H1 (cell line): ENCODE data around the gene RPRD1A. TPM values are rescaled to one million over a fixed set of nuclear protein-coding genes. Genes with fewer than 3 reads are reported as not detected.

Experiments
- CTCF ChIA-PET: fragments of 300-600 bp; sonication (Branson Sonifier 250); formaldehyde crosslinking; loops from one replicate; lab custom pipeline; 2021; ENCODE audit not compliant: partially characterized antibody; lab: Charles Lee
- POLR2A ChIA-PET: fragments of 300-600 bp; sonication (Branson Sonifier 250); formaldehyde crosslinking; loops from one replicate; lab custom pipeline; 2021; ENCODE audit warnings: inconsistent platforms; ENCODE audit not compliant: partially characterized antibody; lab: Charles Lee
- DNase-seq, 2 experiments: peaks; one replicate each; pipeline versions ENCODE4 v3.0.0 to v3.0.0-alpha.2; 2010 to 2022; ENCODE audit warnings: low spot score in 2 of 2, low read depth in 1 of 2, mixed read lengths in 1 of 2
- FAIRE-seq: peaks from 2 replicates; lab custom pipeline; 2011; peaks lifted over from hg19 to GRCh38; lab: Jason Lieb, UNC
- H2AFZ ChIP-seq: 2 replicates; pipeline ENCODE4 v1.8.1; 2012; ENCODE audit warnings: low read length, inconsistent platforms
- H2AK5ac ChIP-seq: 2 replicates; pipeline ENCODE4 v1.6.1; 2013; ENCODE audit warnings: low read depth, low read length
- H2BK120ac ChIP-seq: replicated peaks from 2 replicates; pipeline ENCODE3; 2013; ENCODE audit warnings: low read depth, low read length, inconsistent platforms
- H2BK12ac ChIP-seq: 2 replicates; pipeline ENCODE4 v1.6.1; 2013; ENCODE audit warnings: low read depth, low read length
- H2BK15ac ChIP-seq: 2 replicates; pipeline ENCODE4 v1.6.1; 2013; ENCODE audit warnings: low read length
- H2BK20ac ChIP-seq: 2 replicates; pipeline ENCODE4 v1.6.1; 2013; ENCODE audit warnings: low read length
- H2BK5ac ChIP-seq: 2 replicates; pipeline ENCODE4 v1.6.1; 2013; ENCODE audit warnings: low read depth, low read length
- H3K14ac ChIP-seq: 2 replicates; pipeline ENCODE4 v1.6.1; 2013; ENCODE audit warnings: inconsistent platforms; ENCODE audit not compliant: insufficient read length
- H3K18ac ChIP-seq: 2 replicates; pipeline ENCODE4 v1.6.1; 2013; ENCODE audit warnings: low read length; ENCODE audit errors: extremely low read depth
- H3K23ac ChIP-seq: 2 replicates; pipeline ENCODE4 v1.6.1; 2013; ENCODE audit warnings: inconsistent platforms; ENCODE audit not compliant: insufficient read length
- H3K23me2 ChIP-seq: 2 replicates; pipeline ENCODE4 v1.6.1; 2013; ENCODE audit warnings: low read depth, low read length
- H3K27ac ChIP-seq: 2 replicates; pipeline ENCODE4 v1.6.1; 2011; ENCODE audit warnings: low read depth, low read length, inconsistent platforms
- H3K27me3 ChIP-seq, 4 experiments: replicated peaks in 1 of 4; 1 replicate in 1 of 4; 2 replicates in 3 of 4; pipeline versions ENCODE4 v1.6.1 to v1.8.1; 2011 to 2013; ENCODE audit warnings: low read length in 3 of 4, mild to moderate bottlenecking in 3 of 4, inconsistent platforms in 2 of 4, mixed read lengths in 2 of 4, moderate library complexity in 1 of 4; ENCODE audit not compliant: control insufficient read depth in 3 of 4, insufficient read depth in 3 of 4; ENCODE audit errors: extremely low read depth in 1 of 4
- H3K36me3 ChIP-seq, 4 experiments: 2 replicates each; pipeline versions ENCODE4 v1.6.1 to v1.8.1; 2011 to 2013; ENCODE audit warnings: mild to moderate bottlenecking in 4 of 4, low read length in 3 of 4, moderate library complexity in 2 of 4, control low read depth in 1 of 4, inconsistent platforms in 1 of 4; ENCODE audit not compliant: insufficient read depth in 4 of 4, control insufficient read depth in 2 of 4
- H3K4ac ChIP-seq: replicated peaks from 2 replicates; pipeline ENCODE3; 2013; ENCODE audit warnings: low read length, low read depth, mixed read lengths, inconsistent platforms; ENCODE audit not compliant: insufficient read length
- H3K4me1 ChIP-seq, 4 experiments: replicated peaks in 1 of 4; 1 replicate in 1 of 4; 2 replicates in 3 of 4; pipeline versions ENCODE4 v1.6.1 to v1.8.1; 2011 to 2013; ENCODE audit warnings: low read length in 3 of 4, inconsistent platforms in 2 of 4, mixed read lengths in 1 of 4; ENCODE audit not compliant: insufficient read depth in 4 of 4, control insufficient read depth in 3 of 4
- H3K4me2 ChIP-seq, 2 experiments: 2 replicates each; pipeline versions ENCODE4 v1.6.1 to v1.8.1; 2011 to 2013; ENCODE audit warnings: low read depth in 2 of 2, low read length in 2 of 2, control low read depth in 1 of 2, inconsistent platforms in 1 of 2, mild to moderate bottlenecking in 1 of 2; ENCODE audit not compliant: insufficient read depth in 1 of 2
- H3K4me3 ChIP-seq, 4 experiments: fragments of 200-600, 300-600 bp in 1 of 4; sonication (generic), shearing (Covaris generic), sonication (Bioruptor Twin) in 1 of 4; 2 replicates each; pipeline versions ENCODE4 v1.5.1 to v1.8.1; 2011 to 2016; ENCODE audit warnings: low read length in 4 of 4, low read depth in 3 of 4, control low read depth in 2 of 4, inconsistent platforms in 2 of 4, mild to moderate bottlenecking in 2 of 4, mixed read lengths in 1 of 4, moderate library complexity in 1 of 4; ENCODE audit not compliant: insufficient read depth in 2 of 4; ENCODE audit errors: extremely low read depth in 1 of 4
- H3K56ac ChIP-seq: replicated peaks from 2 replicates; pipeline ENCODE3; 2013; ENCODE audit warnings: low read depth, mild to moderate bottlenecking, mixed read lengths, low read length, inconsistent platforms; ENCODE audit not compliant: insufficient read length
- H3K79me1 ChIP-seq: 2 replicates; pipeline ENCODE4 v1.6.1; 2013; ENCODE audit warnings: low read depth, low read length, control low read depth
- H3K79me2 ChIP-seq, 2 experiments: 2 replicates each; pipeline versions ENCODE4 v1.6.1 to v1.8.1; 2012 to 2013; ENCODE audit warnings: low read length in 2 of 2, mild to moderate bottlenecking in 2 of 2, inconsistent platforms in 1 of 2; ENCODE audit not compliant: insufficient read depth in 2 of 2, control insufficient read depth in 1 of 2
- H3K9ac ChIP-seq, 4 experiments: replicated peaks in 1 of 4; 1 replicate in 1 of 4; 2 replicates in 3 of 4; pipeline versions ENCODE4 v1.6.1 to v1.8.1; 2011 to 2013; ENCODE audit warnings: low read depth in 3 of 4, low read length in 3 of 4, control low read depth in 2 of 4, mild to moderate bottlenecking in 2 of 4, moderate library complexity in 2 of 4, inconsistent platforms in 1 of 4; ENCODE audit errors: extremely low read depth in 1 of 4
- H3K9me3 ChIP-seq, 2 experiments: 2 replicates each; pipeline versions ENCODE4 v1.6.1 to v1.8.1; 2012 to 2013; ENCODE audit warnings: mild to moderate bottlenecking in 2 of 2, moderate library complexity in 2 of 2, control low read depth in 1 of 2, inconsistent platforms in 1 of 2, low read depth in 1 of 2, low read length in 1 of 2, mixed read lengths in 1 of 2; ENCODE audit not compliant: insufficient read depth in 2 of 2
- H4K20me1 ChIP-seq, 2 experiments: replicated peaks in 1 of 2; 2 replicates each; pipeline versions ENCODE3 to v1.8.1; 2011 to 2013; ENCODE audit warnings: inconsistent platforms in 2 of 2, low read length in 2 of 2, mild to moderate bottlenecking in 1 of 2; ENCODE audit not compliant: insufficient read depth in 2 of 2, control insufficient read depth in 1 of 2
- H4K5ac ChIP-seq: 2 replicates; pipeline ENCODE4 v1.6.1; 2013; ENCODE audit warnings: low read length, low read depth, mixed read lengths, inconsistent platforms; ENCODE audit not compliant: insufficient read length
- H4K8ac ChIP-seq: 2 replicates; pipeline ENCODE4 v1.8.0; 2013; ENCODE audit warnings: mild to moderate bottlenecking, moderate library complexity, low read length, inconsistent platforms; ENCODE audit not compliant: insufficient read depth; ENCODE audit errors: extremely low read depth
- H4K91ac ChIP-seq: replicated peaks from 2 replicates; pipeline ENCODE3; 2013; ENCODE audit warnings: low read length, mixed read lengths, inconsistent platforms; ENCODE audit not compliant: insufficient read length
- BCL11A ChIP-seq, 2 experiments: IDR thresholded peaks; one replicate each; pipeline ENCODE4 v1.6.1; 2011; ENCODE audit warnings: low read depth in 2 of 2, low read length in 2 of 2, mild to moderate bottlenecking in 2 of 2
- CEBPB ChIP-seq: IDR thresholded peaks from 2 replicates; pipeline ENCODE4 v1.6.1; 2012; ENCODE audit warnings: low read depth, low read length
- EZH2 ChIP-seq: fragments of 200-600 bp; sonication (generic); IDR thresholded peaks from 2 replicates; pipeline ENCODE4 v1.7.1; 2012; ENCODE audit warnings: low read depth, mild to moderate bottlenecking, moderate library complexity, low read length, inconsistent platforms; ENCODE audit not compliant: severe bottlenecking
- SUZ12 ChIP-seq: fragments of 200-600 bp; sonication (generic); IDR thresholded peaks from 2 replicates; pipeline ENCODE4 v1.6.1; 2012; ENCODE audit warnings: mild to moderate bottlenecking, inconsistent platforms, low read length, moderate library complexity, mixed read lengths
- TEAD4 ChIP-seq: IDR thresholded peaks from 2 replicates; pipeline ENCODE4 v1.6.1; 2012; ENCODE audit warnings: low read depth, low read length, inconsistent platforms, mixed read lengths
- WGBS, 2 experiments: shearing (Covaris generic) in 1 of 2; methylation state at CpG; one replicate each; pipeline versions ENCODE4 v1.1.6 to v1.1.7; 2013 to 2015; ENCODE audit warnings: low lambda C conversion rate in 2 of 2, mixed read lengths in 2 of 2, inconsistent platforms in 1 of 2, low coverage in 1 of 2, missing lambda C conversion rate in 1 of 2; ENCODE audit not compliant: insufficient replicate concordance in 2 of 2, insufficient coverage in 1 of 2, insufficient read length in 1 of 2; ENCODE audit errors: extremely low coverage in 1 of 2, missing lambda C conversion rate in 1 of 2; 5-methylcytosine and 5-hydroxymethylcytosine counted together
- polyA plus RNA-seq, 7 experiments: library from polyadenylated mRNA; depleted of rRNA in 3 of 7; stranded (reverse) in 5 of 7; unstranded in 2 of 7; fragments of >200 nt in 5 of 7; fragments of 200-250 nt in 2 of 7; gene quantifications; 1 replicate in 5 of 7; 2 replicates in 1 of 7; 4 replicates in 1 of 7; pipeline versions ENCODE4 v1.2.1 to v1.2.3, GENCODE V29; 2011 to 2013; ENCODE audit warnings: missing spikeins in 2 of 7, mixed read lengths in 2 of 7
- total RNA-seq: library from RNA; stranded (reverse); fragmentation: NEBNext Ultra II Directional; extraction: Animal tissue kit (Norgen Biotek cat#: 25700); gene quantifications from 2 replicates; pipeline ENCODE4 v1.2.1, GENCODE V29; 2021

The RPRD1A gene
- total and polyA plus RNA-seq, 2 of the 8 experiments (the other 6 are each of a cell fraction or from before 2014, with no cell fraction given): 40.5 to 106 TPM

DNA sequence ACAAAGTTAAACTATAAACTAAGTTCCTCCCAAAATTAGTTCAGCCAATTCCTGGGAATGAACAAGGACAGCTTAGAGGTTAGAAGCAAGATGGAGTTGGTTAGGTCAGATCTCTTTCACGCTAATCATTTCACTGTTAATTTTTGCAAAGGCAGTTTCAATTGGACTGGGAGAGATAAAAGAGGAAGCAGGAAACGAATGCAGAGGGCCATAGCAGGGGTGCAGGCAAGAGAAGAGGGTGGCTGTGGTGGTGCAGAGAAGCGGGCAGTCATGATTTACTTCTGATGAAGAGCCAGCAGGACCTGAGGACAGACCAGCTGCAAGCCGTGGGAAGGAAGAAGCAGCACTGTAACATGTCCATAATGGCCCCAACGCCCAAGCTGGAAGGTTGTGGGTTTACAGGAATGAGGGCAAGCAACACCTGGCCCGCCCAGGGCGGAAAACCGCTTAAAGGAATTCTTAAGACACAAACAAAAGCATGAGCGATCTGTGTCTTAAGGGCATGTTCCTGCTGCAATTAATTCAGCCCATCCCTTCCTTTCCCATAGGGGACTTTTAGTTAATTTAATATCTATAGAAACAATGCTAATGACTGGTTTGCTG, 99.0 kb downstream of the RPRD1A start:
- no peak overlapping the region for H3K4me2 ChIP-seq
- H2AK5ac ChIP-seq: no peak overlapping the region
- no peak overlapping the region for H3K18ac ChIP-seq
- H3K79me2 ChIP-seq: peaks cover 0 to 7% of the 10 kb centered on the region in 2 experiments; a peak in 2 of 4 replicates
- peaks cover 6% of the 10 kb centered on the region for H3K23me2 ChIP-seq
- peaks cover 0 to 4% (median 2%) of the 10 kb centered on the region in 4 experiments; a peak in 2 of 7 replicates for H3K4me1 ChIP-seq
- no peak overlapping the region for H2BK20ac ChIP-seq
- H2BK12ac ChIP-seq: no peak overlapping the region
- no peak overlapping the region for H2BK5ac ChIP-seq
- H4K20me1 ChIP-seq: no peaks in the 10 kb centered on the region
- H3K27ac ChIP-seq: no peak overlapping the region
- no peak overlapping the region for H3K4ac ChIP-seq
- no peak for TF ChIP-seq CEBPB
- no peak for TF ChIP-seq BCL11A (IDR thresholded peaks at IDR 0.05; ENCODE audit: low read depth in 2 of 2, low read length in 2 of 2)
- TF ChIP-seq SUZ12: no peak
- no peak for TF ChIP-seq TEAD4
- TF ChIP-seq EZH2: no peak
- DNase-seq (no peak), FAIRE-seq (no peak)
- no peak overlapping the region for H3K14ac ChIP-seq
- H4K8ac ChIP-seq: no peak overlapping the region
- H4K91ac ChIP-seq: no peak overlapping the region
- H3K9me3 ChIP-seq: no peaks in the 10 kb centered on the region
- H3K27me3 ChIP-seq: no peaks in the 10 kb centered on the region
- no peak overlapping the region for H3K4me3 ChIP-seq
- ChIA-PET CTCF (interaction anchor here (0.7 to 1.4 kb wide), 3 partner anchors 18 to 212 kb away, joined by 3 to 5 read pairs (median 3); no protein-coding TSS in a partner anchor), POLR2A (no interaction called here)
- no peak overlapping the region for H2BK120ac ChIP-seq
- H2AFZ ChIP-seq: no peak overlapping the region
- H3K79me1 ChIP-seq: no peaks in the 10 kb centered on the region
- H4K5ac ChIP-seq: no peak overlapping the region
- WGBS, 2 experiments: 93% methylated on average over 9 of the region's 9 CpGs; no CpG with 5 or more reads in 1 of the 2 experiments
- H3K23ac ChIP-seq: no peak overlapping the region
- no peak overlapping the region for H3K9ac ChIP-seq
- H3K56ac ChIP-seq: no peak overlapping the region
- no peak overlapping the region for H2BK15ac ChIP-seq
- no peaks in the 10 kb centered on the region for H3K36me3 ChIP-seq
